NCI-H345 (cell line): ENCODE measurements around the gene BSN.

Source experiments
- DNase-seq: peaks from one replicate; lab custom pipeline; 2025; lab: John Stamatoyannopoulos, UW

Gene BSN

DNA sequence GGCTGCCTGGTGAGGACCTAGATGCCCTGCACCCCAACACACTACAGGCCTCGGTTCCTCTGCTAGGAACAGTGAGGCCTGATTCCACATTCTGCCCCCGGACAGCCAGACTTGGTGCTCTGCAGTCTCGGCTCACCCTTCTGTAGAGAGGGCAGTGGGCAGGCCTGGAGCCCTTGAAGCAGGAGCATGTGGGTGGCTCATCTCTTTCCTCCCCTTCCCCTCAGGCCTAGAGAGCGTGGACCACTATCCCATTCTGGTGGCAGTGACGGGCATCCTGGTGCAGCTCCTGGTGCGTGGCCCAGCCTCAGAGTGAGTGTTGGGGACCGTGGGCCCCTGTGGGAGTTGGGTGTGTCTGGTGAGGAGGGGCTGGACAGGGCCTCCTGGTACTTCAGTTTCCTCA, 161.9 kb downstream of the BSN start:
- DNase-seq: no peak

DNA sequence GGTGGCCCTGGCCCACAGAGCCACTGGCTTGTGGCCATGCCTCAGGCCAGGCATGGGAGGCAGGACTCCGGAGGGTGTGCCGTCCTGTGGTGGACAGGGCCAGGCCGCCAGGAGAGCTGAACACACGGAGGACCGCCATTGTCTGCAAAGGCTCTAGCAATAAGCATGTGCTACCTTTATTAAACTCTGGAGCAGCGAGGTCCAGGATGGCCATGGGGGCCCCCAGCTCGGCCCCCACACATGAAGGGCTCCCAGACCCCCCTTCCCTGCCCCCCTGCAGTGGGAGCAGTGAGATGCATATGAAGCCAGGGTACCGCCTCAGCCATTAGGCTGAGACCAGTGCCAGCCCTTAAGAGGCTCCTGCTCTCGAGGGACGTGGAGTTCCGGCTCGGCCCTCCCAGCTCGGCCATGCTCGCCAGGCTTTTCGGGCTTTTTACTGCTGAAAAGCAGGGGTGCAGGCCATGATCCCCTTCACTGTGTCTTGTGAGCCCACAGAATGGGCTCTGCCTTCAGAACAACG, 162.5 kb downstream of the BSN start:
- no peak for DNase-seq

DNA sequence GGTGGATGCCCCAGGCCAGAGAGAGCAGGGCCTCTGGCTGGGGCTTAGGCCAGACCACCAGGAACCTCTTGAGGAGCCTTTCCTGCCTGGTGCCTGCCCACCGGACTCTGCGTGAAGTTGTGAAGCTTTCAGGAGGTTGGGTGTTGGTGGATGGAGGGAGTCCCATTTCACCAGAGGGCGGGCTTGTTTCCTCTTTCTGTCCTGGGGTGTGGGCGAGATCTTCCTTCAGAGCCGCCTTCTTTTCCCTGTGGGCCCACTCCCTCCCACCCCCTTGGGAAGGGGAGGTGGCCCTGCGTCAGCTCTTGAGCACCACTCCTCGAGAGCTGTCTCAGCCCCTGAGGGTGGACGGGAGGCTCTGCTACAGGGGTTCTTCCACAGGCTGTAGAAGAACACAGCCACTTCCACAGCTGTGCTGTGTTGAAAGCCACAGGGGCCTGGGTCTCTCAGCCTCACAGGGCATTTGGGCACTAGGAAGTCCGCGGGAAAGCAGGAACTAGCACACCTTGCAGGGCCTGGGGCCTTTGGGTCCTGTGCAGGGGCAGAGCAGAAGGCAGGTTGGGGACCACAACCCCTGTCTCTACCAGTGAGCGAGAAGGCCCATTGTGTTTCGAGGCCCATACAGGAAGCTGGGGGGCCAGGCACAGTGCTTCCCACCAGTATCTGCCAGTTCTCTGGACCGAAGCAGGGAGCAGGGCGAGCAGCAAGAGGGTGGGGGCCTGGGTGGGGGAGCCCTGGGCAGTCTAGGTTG, 163.1 kb downstream of the BSN start:
- DNase-seq: no peak

DNA sequence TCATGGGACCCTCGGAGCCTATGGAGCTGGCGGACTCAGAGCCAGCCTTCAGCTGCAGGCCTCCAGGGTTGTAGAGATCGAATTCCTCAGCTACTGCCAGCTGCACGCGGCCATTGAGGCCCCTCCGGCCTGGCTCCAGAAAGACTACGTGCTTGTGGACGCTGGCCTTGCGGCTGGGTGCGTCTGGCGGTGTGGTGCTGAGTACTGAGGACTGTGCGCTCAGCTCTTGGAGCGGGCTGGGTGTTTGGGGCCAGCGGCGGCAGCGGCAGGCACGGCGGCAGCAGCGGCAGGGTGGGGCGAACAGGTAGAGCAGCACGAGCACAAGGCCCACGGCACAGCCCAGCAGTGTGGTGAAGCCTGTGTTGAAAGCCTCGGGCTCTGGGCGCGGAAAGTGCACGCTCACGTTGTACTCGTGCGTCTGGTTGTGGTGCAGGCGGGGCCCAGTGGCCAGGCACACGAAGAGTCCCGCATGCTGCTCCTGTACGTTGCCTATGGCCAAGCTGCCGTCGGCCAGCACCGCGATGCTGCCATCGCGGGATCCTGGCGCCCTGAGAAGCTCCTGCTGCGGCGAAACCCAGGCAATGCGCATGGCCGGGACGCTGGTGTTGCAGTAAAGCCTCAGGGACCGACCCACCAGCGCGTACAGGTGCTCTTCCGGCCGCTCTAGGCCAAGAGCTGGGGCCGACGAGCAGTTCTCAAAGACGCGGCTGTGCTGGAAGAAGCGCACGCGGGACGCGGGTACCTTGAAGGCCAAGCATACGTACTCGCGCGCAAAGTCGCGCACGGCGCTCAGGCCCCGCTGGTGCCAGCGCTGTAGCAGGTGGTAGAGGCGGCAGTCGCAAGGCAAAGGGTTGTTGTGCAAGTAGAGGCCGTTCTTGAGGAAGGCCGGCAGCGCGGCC, 163.9 kb downstream of the BSN start:
- no peak for DNase-seq

DNA sequence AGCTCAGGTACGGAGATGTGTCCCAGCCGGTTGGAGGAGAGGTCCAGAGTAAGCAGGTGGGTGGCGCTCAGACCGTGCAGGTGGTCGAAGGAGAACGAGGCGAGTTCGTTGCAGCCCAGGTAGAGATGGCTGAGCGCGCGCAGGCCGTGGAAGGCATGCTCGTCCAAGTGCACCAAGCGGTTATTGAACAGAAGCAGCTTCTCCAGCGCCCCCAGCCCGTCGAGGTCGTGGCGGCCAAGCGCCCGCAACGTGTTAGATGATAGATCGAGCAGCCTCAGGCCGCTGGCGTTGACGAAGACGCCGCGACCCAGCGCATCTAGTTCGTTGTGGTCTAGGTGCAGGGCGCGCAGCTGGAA, 164.6 kb downstream of the BSN start:
- DNase-seq: no peak

- DNase-seq: peak; percentile 66
These were observed 165.1 kb downstream of the BSN start, which contains the start of gene AMIGO3 for GRCh38 chr3:49719214-49719884. TSS of gene AMIGO3 (minus strand) at chr3:49719684. CDS start at chr3:49719465, 219 bp downstream.
